ENCODE measurements around the gene ZNF317. TPM values are rescaled to one million over a fixed set of nuclear protein-coding genes. Genes with fewer than 3 reads are reported as not detected.
A peak's percentile ranks its signal among the peaks of the same experiment; 100 is the strongest.

ZNF317 gene
- total and polyA plus RNA-seq, 2 of the 13 experiments (the other 11 are each of a cell fraction or from before 2014, with no cell fraction given): 14.0 to 27.9 TPM

GRCh38 chr19:9140159-9140874 lies at the start of gene ZNF317 (continued):
- TF ChIP-seq ZNF780A (CRISPR knock-in tag; IDR thresholded peaks at IDR 0.05) (no peak), ZNF275 (CRISPR knock-in tag; IDR thresholded peaks at IDR 0.05; ENCODE audit: borderline replicate concordance) (peak; percentile 63; the same call in 1 of the 2 replicates), TCF12 (IDR thresholded peaks at IDR 0.05) (no peak), TCF12 (CRISPR knock-in tag; IDR thresholded peaks at IDR 0.05) (0 out of 2 replicates have a peak, but pooled peaks have one; percentile 48), SKI (IDR thresholded peaks at IDR 0.05; ENCODE audit: partially characterized antibody) (peak; percentile 9), PAF1 (CRISPR knock-in tag; IDR thresholded peaks at IDR 0.05) (no peak), JUN (CRISPR knock-in tag; IDR thresholded peaks at IDR 0.05) (no peak), ZNF441 (CRISPR knock-in tag; IDR thresholded peaks at IDR 0.05; ENCODE audit: borderline replicate concordance) (0 out of 2 replicates have a peak, but pooled peaks have one; percentile 16), ZNF619 (CRISPR knock-in tag; IDR thresholded peaks at IDR 0.05) (peak; percentile 73; the same call in 1 of the 2 replicates), IKZF4 (CRISPR knock-in tag; IDR thresholded peaks at IDR 0.05; ENCODE audit: borderline replicate concordance, low read depth, not compliant biosample characterization) (peak; percentile 58), ZBTB37 (CRISPR knock-in tag; IDR thresholded peaks at IDR 0.05) (0 out of 2 replicates have a peak, but pooled peaks have one; percentile 35), ASH2L (IDR thresholded peaks at IDR 0.05; ENCODE audit: insufficient read length, low read depth, low read length) (peak; percentile 95), SAFB2 (CRISPR knock-in tag; IDR thresholded peaks at IDR 0.05; ENCODE audit: borderline replicate concordance, low read depth) (no peak), MIXL1 (CRISPR knock-in tag; IDR thresholded peaks at IDR 0.05) (0 out of 2 replicates have a peak, but pooled peaks have one; percentile 48), ZKSCAN8 (CRISPR knock-in tag; IDR thresholded peaks at IDR 0.05; ENCODE audit: borderline replicate concordance) (no peak)
- TF ChIP-seq, protein P1, sequence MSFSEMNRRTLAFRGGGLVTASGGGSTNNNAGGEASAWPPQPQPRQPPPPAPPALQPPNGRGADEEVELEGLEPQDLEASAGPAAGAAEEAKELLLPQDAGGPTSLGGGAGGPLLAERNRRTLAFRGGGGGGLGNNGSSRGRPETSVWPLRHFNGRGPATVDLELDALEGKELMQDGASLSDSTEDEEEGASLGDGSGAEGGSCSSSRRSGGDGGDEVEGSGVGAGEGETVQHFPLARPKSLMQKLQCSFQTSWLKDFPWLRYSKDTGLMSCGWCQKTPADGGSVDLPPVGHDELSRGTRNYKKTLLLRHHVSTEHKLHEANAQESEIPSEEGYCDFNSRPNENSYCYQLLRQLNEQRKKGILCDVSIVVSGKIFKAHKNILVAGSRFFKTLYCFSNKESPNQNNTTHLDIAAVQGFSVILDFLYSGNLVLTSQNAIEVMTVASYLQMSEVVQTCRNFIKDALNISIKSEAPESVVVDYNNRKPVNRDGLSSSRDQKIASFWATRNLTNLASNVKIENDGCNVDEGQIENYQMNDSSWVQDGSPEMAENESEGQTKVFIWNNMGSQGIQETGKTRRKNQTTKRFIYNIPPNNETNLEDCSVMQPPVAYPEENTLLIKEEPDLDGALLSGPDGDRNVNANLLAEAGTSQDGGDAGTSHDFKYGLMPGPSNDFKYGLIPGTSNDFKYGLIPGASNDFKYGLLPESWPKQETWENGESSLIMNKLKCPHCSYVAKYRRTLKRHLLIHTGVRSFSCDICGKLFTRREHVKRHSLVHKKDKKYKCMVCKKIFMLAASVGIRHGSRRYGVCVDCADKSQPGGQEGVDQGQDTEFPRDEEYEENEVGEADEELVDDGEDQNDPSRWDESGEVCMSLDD (CRISPR knock-in tag; IDR thresholded peaks at IDR 0.05; ENCODE audit: borderline replicate concordance): peak; percentile 27; the same call in 1 of the 2 replicates
- TF ChIP-seq, protein P2, sequence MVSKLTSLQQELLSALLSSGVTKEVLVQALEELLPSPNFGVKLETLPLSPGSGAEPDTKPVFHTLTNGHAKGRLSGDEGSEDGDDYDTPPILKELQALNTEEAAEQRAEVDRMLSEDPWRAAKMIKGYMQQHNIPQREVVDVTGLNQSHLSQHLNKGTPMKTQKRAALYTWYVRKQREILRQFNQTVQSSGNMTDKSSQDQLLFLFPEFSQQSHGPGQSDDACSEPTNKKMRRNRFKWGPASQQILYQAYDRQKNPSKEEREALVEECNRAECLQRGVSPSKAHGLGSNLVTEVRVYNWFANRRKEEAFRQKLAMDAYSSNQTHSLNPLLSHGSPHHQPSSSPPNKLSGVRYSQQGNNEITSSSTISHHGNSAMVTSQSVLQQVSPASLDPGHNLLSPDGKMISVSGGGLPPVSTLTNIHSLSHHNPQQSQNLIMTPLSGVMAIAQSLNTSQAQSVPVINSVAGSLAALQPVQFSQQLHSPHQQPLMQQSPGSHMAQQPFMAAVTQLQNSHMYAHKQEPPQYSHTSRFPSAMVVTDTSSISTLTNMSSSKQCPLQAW (CRISPR knock-in tag; IDR thresholded peaks at IDR 0.05): peak; percentile 68; the same call in 1 of the 2 replicates
- TF ChIP-seq, protein P3, sequence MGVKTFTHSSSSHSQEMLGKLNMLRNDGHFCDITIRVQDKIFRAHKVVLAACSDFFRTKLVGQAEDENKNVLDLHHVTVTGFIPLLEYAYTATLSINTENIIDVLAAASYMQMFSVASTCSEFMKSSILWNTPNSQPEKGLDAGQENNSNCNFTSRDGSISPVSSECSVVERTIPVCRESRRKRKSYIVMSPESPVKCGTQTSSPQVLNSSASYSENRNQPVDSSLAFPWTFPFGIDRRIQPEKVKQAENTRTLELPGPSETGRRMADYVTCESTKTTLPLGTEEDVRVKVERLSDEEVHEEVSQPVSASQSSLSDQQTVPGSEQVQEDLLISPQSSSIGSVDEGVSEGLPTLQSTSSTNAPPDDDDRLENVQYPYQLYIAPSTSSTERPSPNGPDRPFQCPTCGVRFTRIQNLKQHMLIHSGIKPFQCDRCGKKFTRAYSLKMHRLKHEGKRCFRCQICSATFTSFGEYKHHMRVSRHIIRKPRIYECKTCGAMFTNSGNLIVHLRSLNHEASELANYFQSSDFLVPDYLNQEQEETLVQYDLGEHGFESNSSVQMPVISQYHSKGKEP (CRISPR knock-in tag; IDR thresholded peaks at IDR 0.05): no peak

All from HepG2 (cell line).